Transverse colon (tissue), 4 donors: ENCODE results near the gene KNSTRN. TPM values are rescaled to one million over a fixed set of nuclear protein-coding genes. Genes with fewer than 3 reads are reported as not detected.

Experiments
- DNase-seq: peaks from one replicate; pipeline ENCODE4 v3.0.0-alpha.2; 2019
- H3K27ac ChIP-seq, 4 donors: fragments of 200-600 bp; sonication (generic); 2 replicates each; pipeline ENCODE4 v1.5.1; 2016 to 2018; ENCODE audit warnings: inconsistent platforms in 4 of 4
- H3K27me3 ChIP-seq: fragments of 200-600 bp; sonication (generic); 2 replicates; pipeline ENCODE4 v1.5.1; 2017; ENCODE audit warnings: inconsistent platforms
- H3K36me3 ChIP-seq, 4 donors: fragments of 200-600 bp; sonication (generic); 2 replicates each; pipeline ENCODE4 v1.5.1; 2017 to 2019; ENCODE audit warnings: inconsistent platforms in 4 of 4
- H3K4me1 ChIP-seq, 4 donors: fragments of 200-600 bp; sonication (generic); 2 replicates each; pipeline ENCODE4 v1.5.1; 2017 to 2020; ENCODE audit warnings: inconsistent platforms in 4 of 4
- H3K4me3 ChIP-seq, 4 donors: fragments of 200-600 bp; sonication (generic); 1 replicate in 1 of 4; 2 replicates in 3 of 4; pipeline versions ENCODE4 v1.5.1 to v1.6.1; 2017 to 2019; ENCODE audit warnings: inconsistent platforms in 4 of 4
- H3K9me3 ChIP-seq, 2 donors: fragments of 200-600 bp; sonication (generic); 2 replicates each; pipeline ENCODE4 v1.5.1; 2017 to 2019; ENCODE audit warnings: inconsistent platforms in 2 of 2
- EP300 ChIP-seq: sonication (generic); formaldehyde crosslinking; IDR thresholded peaks from one replicate; pipeline ENCODE4 v1.6.1; 2017; ENCODE audit warnings: antibody characterized with exemption, low read depth
- POLR2A ChIP-seq: fragments of 450-650 bp; IDR thresholded peaks from one replicate; pipeline ENCODE4 v1.6.1; 2016; ENCODE audit warnings: antibody characterized with exemption, mild to moderate bottlenecking, moderate library complexity
- POLR2AphosphoS5 ChIP-seq, 3 donors: sonication (generic); formaldehyde crosslinking; IDR thresholded peaks; one replicate each; pipeline ENCODE4 v1.6.1; 2016; ENCODE audit warnings: antibody characterized with exemption in 3 of 3
- WGBS, 2 donors: methylation state at CpG; one replicate each; pipeline ENCODE4 v1.1.5; 2018; ENCODE audit warnings: low coverage in 1 of 2; 5-methylcytosine and 5-hydroxymethylcytosine counted together
- in situ Hi-C, 4 donors: fragments of 200-750 bp; cut with MboI; loops; one replicate each; pipeline versions ENCODE4 v1.15.0 to v1.15.1; 2017; ENCODE audit warnings: low sequenced_read_pairs in 3 of 4, low pct_ligation_motif_present in 1 of 4, low pct_unique_long_range_greater_than_20kb in 1 of 4
- intact Hi-C: fragments of 100-400 bp; cut with DNase I; formaldehyde crosslinking; loops from one replicate; pipeline ENCODE4 v1.15.1; 2023; ENCODE audit warnings: low total_unique reads
- total RNA-seq, 4 donors: library from RNA; depleted of rRNA; stranded (reverse); fragments of >200 nt; gene quantifications; one replicate each; pipeline ENCODE4 v1.1.0, GENCODE V29; 2016
- TF ChIP-seq, protein P1 (sequence below), 5 experiments: fragments of 200-600 bp in 3 of 5; fragments of 450-650 bp in 2 of 5; sonication (generic) in 3 of 5; IDR thresholded peaks; 1 replicate in 2 of 5; 2 replicates in 3 of 5; pipeline ENCODE4 v1.5.1; 2016 to 2017; ENCODE audit warnings: antibody characterized with exemption in 5 of 5, inconsistent platforms in 3 of 5, mild to moderate bottlenecking in 2 of 5, moderate library complexity in 1 of 5

The KNSTRN gene
- total RNA-seq, 4 donors from 2014 or later, result 7.5 to 80.4 (median 8.3) TPM

GRCh38 chr15:40379853-40380252 lies 2.7 kb upstream of the KNSTRN start:
- in situ Hi-C loops, result no loop called here
- 0 to 24% methylated on average over 1 to 4 of the region's 4 CpGs for WGBS, 2 donors
- peak; percentile 34 for DNase-seq
- TF ChIP-seq POLR2AphosphoS5 (IDR thresholded peaks at IDR 0.05) (no peak), EP300 (no peak), POLR2A (no peak)
- TF ChIP-seq, protein P1, sequence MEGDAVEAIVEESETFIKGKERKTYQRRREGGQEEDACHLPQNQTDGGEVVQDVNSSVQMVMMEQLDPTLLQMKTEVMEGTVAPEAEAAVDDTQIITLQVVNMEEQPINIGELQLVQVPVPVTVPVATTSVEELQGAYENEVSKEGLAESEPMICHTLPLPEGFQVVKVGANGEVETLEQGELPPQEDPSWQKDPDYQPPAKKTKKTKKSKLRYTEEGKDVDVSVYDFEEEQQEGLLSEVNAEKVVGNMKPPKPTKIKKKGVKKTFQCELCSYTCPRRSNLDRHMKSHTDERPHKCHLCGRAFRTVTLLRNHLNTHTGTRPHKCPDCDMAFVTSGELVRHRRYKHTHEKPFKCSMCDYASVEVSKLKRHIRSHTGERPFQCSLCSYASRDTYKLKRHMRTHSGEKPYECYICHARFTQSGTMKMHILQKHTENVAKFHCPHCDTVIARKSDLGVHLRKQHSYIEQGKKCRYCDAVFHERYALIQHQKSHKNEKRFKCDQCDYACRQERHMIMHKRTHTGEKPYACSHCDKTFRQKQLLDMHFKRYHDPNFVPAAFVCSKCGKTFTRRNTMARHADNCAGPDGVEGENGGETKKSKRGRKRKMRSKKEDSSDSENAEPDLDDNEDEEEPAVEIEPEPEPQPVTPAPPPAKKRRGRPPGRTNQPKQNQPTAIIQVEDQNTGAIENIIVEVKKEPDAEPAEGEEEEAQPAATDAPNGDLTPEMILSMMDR (IDR thresholded peaks at IDR 0.05), result no peak
- Histone ChIP-seq H3K36me3 (no peaks in the 10 kb centered on the region), H3K27ac (no peak overlapping the region), H3K27me3 (no peaks in the 10 kb centered on the region), H3K4me3 (no peak overlapping the region), H3K9me3 (no peaks in the 10 kb centered on the region), H3K4me1 (peaks cover 6 to 24% (median 14%) of the 10 kb centered on the region in 4 donors)
- intact Hi-C loops, result no loop called here

DNA sequence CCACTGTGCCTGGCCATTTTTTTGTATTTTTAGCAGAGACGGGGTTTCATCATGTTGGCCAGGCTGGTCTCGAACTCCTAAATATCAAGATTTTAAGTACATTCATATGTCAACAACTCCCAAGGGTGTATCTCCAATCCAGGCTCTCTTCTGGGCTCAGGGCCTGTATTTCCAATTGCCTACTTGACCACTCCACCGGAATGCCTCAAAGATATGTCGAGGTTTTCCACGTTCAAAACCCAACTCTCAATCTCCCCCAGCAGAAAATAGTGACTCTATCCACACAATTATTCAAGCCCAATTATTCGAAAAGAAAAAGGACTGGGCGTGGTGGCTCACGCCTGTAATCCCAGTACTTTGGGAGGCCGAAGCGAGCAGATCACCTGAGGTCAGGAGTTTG lies 1.9 kb upstream of the KNSTRN start:
- intact Hi-C loops, result no loop called here
- no peaks in the 10 kb centered on the region for H3K9me3 ChIP-seq
- TF ChIP-seq POLR2A, result no peak
- TF ChIP-seq, protein P1 (IDR thresholded peaks at IDR 0.05), result no peak
- TF ChIP-seq EP300, result no peak
- TF ChIP-seq POLR2AphosphoS5 (IDR thresholded peaks at IDR 0.05), result no peak
- WGBS, 2 donors, result 95 to 98% methylated on average over 8 to 10 of the region's 10 CpGs
- no peak for DNase-seq
- no peaks in the 10 kb centered on the region for H3K36me3 ChIP-seq
- in situ Hi-C loops, result no loop called here
- no peaks in the 10 kb centered on the region for H3K27me3 ChIP-seq
- H3K4me3 ChIP-seq, result no peak overlapping the region
- peaks cover 6 to 24% (median 14%) of the 10 kb centered on the region in 4 donors for H3K4me1 ChIP-seq
- no peak overlapping the region for H3K27ac ChIP-seq

- intact Hi-C loops (no loop called here), in situ Hi-C loops (no loop called here)
- no peaks in the 10 kb centered on the region for H3K27me3 ChIP-seq
- H3K27ac ChIP-seq, result no peak overlapping the region
- no peak for TF ChIP-seq POLR2AphosphoS5 (IDR thresholded peaks at IDR 0.05)
- no peak for TF ChIP-seq EP300
- TF ChIP-seq, protein P1 (IDR thresholded peaks at IDR 0.05), result no peak
- no peak for TF ChIP-seq POLR2A
- DNase-seq, result no peak
- H3K4me1 ChIP-seq, result peaks cover 6 to 24% (median 14%) of the 10 kb centered on the region in 4 donors
- no peaks in the 10 kb centered on the region for H3K36me3 ChIP-seq
- no peak overlapping the region for H3K4me3 ChIP-seq
- 88 to 92% methylated on average over 5 to 11 of the region's 11 CpGs for WGBS, 2 donors
- no peaks in the 10 kb centered on the region for H3K9me3 ChIP-seq
Observed at GRCh38 chr15:40381818-40382529, 547 bp upstream of the KNSTRN start.

- DNase-seq, result no peak
- in situ Hi-C loops (no loop called here), intact Hi-C loops (no loop called here)
- Histone ChIP-seq H3K27ac (no peak overlapping the region), H3K4me1 (peaks cover 6 to 15% (median 10%) of the 10 kb centered on the region in 4 donors), H3K4me3 (no peak overlapping the region), H3K9me3 (no peaks in the 10 kb centered on the region), H3K27me3 (no peaks in the 10 kb centered on the region), H3K36me3 (peaks cover 0 to 6% (median 1%) of the 10 kb centered on the region in 4 donors)
- no peak for TF ChIP-seq EP300
- TF ChIP-seq POLR2A, result no peak
- TF ChIP-seq, protein P1 (IDR thresholded peaks at IDR 0.05), result no peak
- TF ChIP-seq POLR2AphosphoS5 (IDR thresholded peaks at IDR 0.05), result no peak
- 92 to 96% methylated on average over 2 to 3 of the region's 3 CpGs for WGBS, 2 donors
Observed at GRCh38 chr15:40386480-40386879, 4.0 kb downstream of the KNSTRN start.
